Measurements from ENCODE around the gene LY9.

Gene LY9

DNA sequence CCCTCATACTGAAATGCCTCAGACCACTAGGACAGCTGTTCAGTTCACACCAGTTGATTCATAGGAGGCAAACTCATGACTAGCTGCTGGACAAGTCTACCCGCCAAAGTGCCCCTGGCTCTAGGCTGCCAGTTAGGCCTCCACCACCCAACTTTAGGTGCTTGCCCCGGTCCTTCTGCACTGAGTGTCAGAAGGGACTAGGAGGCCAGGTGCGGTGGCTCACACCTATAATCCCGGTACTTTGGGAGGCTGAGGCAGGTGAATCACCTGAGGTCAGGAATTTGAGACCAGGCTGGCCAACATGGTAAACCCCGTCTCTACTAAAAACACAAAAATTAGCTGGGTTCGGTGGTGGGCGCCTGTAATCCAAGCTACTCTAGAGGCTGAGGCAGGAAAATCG, 18.9 kb downstream of the LY9 start:
- no peak overlapping the region for H3K4me3 Mint-ChIP-seq
- no peaks in the 10 kb centered on the region for H3K9me3 Mint-ChIP-seq
- H3K36me3 Mint-ChIP-seq (ENCODE audit: low read depth): no peaks in the 10 kb centered on the region
- no peak overlapping the region for H3K27ac Mint-ChIP-seq
- peaks cover 11% of the 10 kb centered on the region for H3K4me1 Mint-ChIP-seq
- DNase-seq: no peak
- H3K27me3 Mint-ChIP-seq (ENCODE audit: low read depth, poor library complexity): peaks cover 4% of the 10 kb centered on the region
- TF ChIP-seq, protein P1, sequence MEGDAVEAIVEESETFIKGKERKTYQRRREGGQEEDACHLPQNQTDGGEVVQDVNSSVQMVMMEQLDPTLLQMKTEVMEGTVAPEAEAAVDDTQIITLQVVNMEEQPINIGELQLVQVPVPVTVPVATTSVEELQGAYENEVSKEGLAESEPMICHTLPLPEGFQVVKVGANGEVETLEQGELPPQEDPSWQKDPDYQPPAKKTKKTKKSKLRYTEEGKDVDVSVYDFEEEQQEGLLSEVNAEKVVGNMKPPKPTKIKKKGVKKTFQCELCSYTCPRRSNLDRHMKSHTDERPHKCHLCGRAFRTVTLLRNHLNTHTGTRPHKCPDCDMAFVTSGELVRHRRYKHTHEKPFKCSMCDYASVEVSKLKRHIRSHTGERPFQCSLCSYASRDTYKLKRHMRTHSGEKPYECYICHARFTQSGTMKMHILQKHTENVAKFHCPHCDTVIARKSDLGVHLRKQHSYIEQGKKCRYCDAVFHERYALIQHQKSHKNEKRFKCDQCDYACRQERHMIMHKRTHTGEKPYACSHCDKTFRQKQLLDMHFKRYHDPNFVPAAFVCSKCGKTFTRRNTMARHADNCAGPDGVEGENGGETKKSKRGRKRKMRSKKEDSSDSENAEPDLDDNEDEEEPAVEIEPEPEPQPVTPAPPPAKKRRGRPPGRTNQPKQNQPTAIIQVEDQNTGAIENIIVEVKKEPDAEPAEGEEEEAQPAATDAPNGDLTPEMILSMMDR (IDR thresholded peaks at IDR 0.05): no peak

DNA sequence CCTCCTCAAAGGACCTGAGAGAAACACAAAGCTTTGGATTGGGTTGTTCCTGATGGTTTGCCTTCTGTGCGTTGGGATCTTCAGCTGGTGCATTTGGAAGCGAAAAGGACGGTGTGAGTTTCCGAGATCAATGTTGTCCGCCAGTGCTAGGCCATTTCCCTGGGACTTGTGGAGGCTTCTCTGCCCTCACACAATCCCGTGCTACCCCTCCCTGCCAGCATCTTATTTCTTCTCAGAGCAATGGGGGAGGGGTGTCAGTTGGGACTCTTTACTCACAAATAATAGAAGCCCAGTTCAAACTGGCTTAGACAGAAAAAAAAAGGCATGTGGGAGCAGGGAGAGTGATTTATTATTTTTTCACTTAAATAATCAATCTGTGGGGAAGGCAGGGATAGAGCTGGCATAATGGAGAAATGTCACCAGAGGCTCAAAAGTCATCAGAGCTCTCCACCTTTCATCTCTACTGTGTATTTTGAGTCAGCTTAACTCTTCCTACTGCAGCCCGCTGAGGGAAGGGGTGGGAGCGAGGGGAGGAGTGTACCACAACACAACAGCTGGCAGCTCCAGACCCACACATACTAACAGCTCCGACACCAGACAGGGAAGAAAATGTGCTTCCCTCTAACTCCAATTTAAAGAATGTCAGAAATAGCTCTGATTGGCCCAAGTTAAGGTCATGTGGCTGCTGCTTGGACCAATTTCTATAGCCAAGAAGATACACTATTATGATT, 22.4 kb downstream of the LY9 start:
- peak overlapping the region; percentile 6 for H3K4me3 Mint-ChIP-seq
- no peaks in the 10 kb centered on the region for H3K27me3 Mint-ChIP-seq (ENCODE audit: low read depth, poor library complexity)
- no peak overlapping the region for H3K27ac Mint-ChIP-seq
- peaks cover 11% of the 10 kb centered on the region for H3K4me1 Mint-ChIP-seq
- TF ChIP-seq, protein P1 (IDR thresholded peaks at IDR 0.05): no peak
- DNase-seq: no peak
- H3K36me3 Mint-ChIP-seq (ENCODE audit: low read depth): no peaks in the 10 kb centered on the region
- no peaks in the 10 kb centered on the region for H3K9me3 Mint-ChIP-seq

DNA sequence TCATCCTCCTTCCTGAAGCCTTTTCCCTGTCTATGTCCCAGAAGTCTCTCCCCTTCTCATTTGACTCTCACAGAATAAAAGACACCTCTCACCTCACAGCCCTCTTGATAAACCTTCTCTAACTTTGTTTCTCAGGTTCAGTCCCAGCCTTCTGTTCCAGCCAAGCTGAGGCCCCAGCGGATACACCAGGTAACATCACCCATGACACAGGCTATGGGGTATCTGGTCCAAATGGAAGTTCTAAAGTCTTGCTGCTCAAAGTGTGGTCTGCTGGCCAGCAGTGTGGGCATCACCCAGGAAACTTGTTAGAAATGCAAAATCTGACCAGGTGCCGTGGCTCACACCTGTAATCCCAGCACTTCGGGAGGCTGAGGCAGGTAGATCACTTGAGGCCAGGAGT, 23.2 kb downstream of the LY9 start:
- Mint-ChIP-seq H3K36me3 (ENCODE audit: low read depth) (no peaks in the 10 kb centered on the region), H3K4me3 (no peak overlapping the region), H3K27ac (no peak overlapping the region), H3K9me3 (no peaks in the 10 kb centered on the region), H3K4me1 (peaks cover 11% of the 10 kb centered on the region), H3K27me3 (ENCODE audit: low read depth, poor library complexity) (no peaks in the 10 kb centered on the region)
- TF ChIP-seq, protein P1 (IDR thresholded peaks at IDR 0.05): no peak
- no peak for DNase-seq

DNA sequence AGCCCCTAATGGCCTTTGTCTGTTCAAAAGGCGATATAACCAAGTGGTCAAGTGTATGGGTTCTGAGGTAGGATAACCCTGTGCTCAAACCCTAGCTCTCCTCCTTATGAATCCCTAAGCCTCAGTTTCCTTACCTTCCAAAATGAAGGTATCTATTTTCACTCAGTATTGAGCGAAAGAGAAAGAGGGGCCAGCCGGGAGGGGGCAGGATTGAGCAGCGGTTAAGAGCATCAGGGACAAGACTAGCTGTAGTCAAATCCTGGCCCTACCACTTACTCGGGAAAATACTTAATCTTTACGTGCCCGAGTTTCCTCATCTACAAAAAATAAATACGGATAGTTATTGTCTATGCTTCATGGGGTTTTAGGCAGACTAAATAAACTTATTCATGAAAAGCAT, 25.7 kb downstream of the LY9 start:
- Mint-ChIP-seq H3K9me3 (no peaks in the 10 kb centered on the region), H3K4me1 (peaks cover 11% of the 10 kb centered on the region), H3K4me3 (no peak overlapping the region), H3K27ac (no peak overlapping the region), H3K27me3 (ENCODE audit: low read depth, poor library complexity) (no peaks in the 10 kb centered on the region), H3K36me3 (ENCODE audit: low read depth) (no peaks in the 10 kb centered on the region)
- TF ChIP-seq, protein P1 (IDR thresholded peaks at IDR 0.05): no peak
- no peak for DNase-seq

DNA sequence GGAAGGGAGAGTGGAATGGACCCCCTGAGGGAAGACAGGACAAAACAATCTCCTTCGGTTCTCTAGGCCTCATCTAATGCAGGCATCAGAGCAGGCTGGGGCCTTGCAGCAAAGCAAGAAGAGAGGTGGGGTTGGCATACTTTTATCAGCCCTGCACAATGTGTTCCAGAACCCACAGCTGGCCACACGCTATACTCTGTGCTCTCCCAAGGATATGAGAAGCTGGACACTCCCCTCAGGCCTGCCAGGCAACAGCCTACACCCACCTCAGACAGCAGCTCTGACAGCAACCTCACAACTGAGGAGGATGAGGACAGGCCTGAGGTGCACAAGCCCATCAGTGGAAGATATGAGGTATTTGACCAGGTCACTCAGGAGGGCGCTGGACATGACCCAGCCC, 27.3 kb downstream of the LY9 start:
- no peaks in the 10 kb centered on the region for H3K27me3 Mint-ChIP-seq (ENCODE audit: low read depth, poor library complexity)
- peaks cover 5% of the 10 kb centered on the region for H3K4me1 Mint-ChIP-seq
- DNase-seq: no peak
- no peak overlapping the region for H3K27ac Mint-ChIP-seq
- TF ChIP-seq, protein P1 (IDR thresholded peaks at IDR 0.05): no peak
- no peak overlapping the region for H3K4me3 Mint-ChIP-seq
- no peaks in the 10 kb centered on the region for H3K36me3 Mint-ChIP-seq (ENCODE audit: low read depth)
- H3K9me3 Mint-ChIP-seq: no peaks in the 10 kb centered on the region

DNA sequence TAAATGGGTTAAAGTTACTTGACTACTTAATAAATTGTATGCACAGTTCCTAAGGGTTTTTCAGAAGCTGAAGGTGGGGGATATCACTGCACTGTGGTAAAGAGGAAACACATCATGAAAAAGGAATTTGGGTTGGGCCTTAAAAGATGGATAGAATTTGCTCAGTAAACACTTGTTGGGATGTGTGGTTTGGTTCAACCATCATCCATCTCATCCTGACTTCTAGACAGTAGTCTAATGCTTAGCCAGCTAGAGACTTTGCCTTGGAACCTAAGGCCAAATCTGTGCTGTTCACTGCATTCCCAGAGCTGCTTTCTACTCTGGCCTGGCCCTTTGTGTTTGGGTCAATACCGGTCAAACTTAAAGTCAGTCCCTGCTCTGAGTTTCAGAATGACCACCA, 30.6 kb downstream of the LY9 start:
- TF ChIP-seq, protein P1 (IDR thresholded peaks at IDR 0.05): no peak
- no peaks in the 10 kb centered on the region for H3K9me3 Mint-ChIP-seq
- H3K4me1 Mint-ChIP-seq: peaks cover 3% of the 10 kb centered on the region
- DNase-seq: no peak
- H3K4me3 Mint-ChIP-seq: no peak overlapping the region
- no peak overlapping the region for H3K27ac Mint-ChIP-seq
- H3K27me3 Mint-ChIP-seq (ENCODE audit: low read depth, poor library complexity): no peaks in the 10 kb centered on the region
- H3K36me3 Mint-ChIP-seq (ENCODE audit: low read depth): no peaks in the 10 kb centered on the region

Measured in nephron progenitor cell (in vitro differentiated cells).